Trophoblast cell (in vitro differentiated cells and primary cell): ENCODE data around the gene ZNF860.
A peak's percentile ranks its signal among the peaks of the same experiment; 100 is the strongest.

Source experiments
- DNase-seq, 2 donors: peaks; one replicate each; pipeline ENCODE4 v3.0.0-alpha.2; 2016
- H2AFZ ChIP-seq: 2 replicates; pipeline ENCODE4 v1.6.1; 2013; ENCODE audit warnings: low read length, moderate library complexity, mild to moderate bottlenecking; ENCODE audit not compliant: insufficient read depth, poor library complexity
- H2AK5ac ChIP-seq: 2 replicates; pipeline ENCODE4 v1.6.1; 2013; ENCODE audit warnings: mild to moderate bottlenecking, low read length
- H2BK120ac ChIP-seq: 2 replicates; pipeline ENCODE4 v1.6.1; 2013; ENCODE audit warnings: low read length, mild to moderate bottlenecking, moderate library complexity; ENCODE audit not compliant: insufficient read depth, poor library complexity
- H2BK12ac ChIP-seq: 2 replicates; pipeline ENCODE4 v1.6.1; 2013; ENCODE audit warnings: mild to moderate bottlenecking, low read length, moderate library complexity
- H2BK5ac ChIP-seq: 2 replicates; pipeline ENCODE4 v1.6.1; 2013; ENCODE audit warnings: low read length, low read depth, moderate library complexity, mild to moderate bottlenecking; ENCODE audit not compliant: poor library complexity
- H3K14ac ChIP-seq: 2 replicates; pipeline ENCODE4 v1.6.1; 2013; ENCODE audit warnings: mild to moderate bottlenecking, low read length
- H3K18ac ChIP-seq: 2 replicates; pipeline ENCODE4 v1.6.1; 2013; ENCODE audit warnings: mild to moderate bottlenecking, low read length
- H3K23ac ChIP-seq: 2 replicates; pipeline ENCODE4 v1.6.1; 2013; ENCODE audit warnings: low read length
- H3K27ac ChIP-seq: 2 replicates; pipeline ENCODE4 v1.5.1; 2013; ENCODE audit warnings: low read depth, mild to moderate bottlenecking, inconsistent platforms, low read length, moderate library complexity
- H3K27me3 ChIP-seq: 2 replicates; pipeline ENCODE4 v1.6.1; 2013; ENCODE audit warnings: inconsistent platforms, mild to moderate bottlenecking, low read length, moderate library complexity; ENCODE audit not compliant: insufficient read depth
- H3K36me3 ChIP-seq, 2 experiments: 1 replicate in 1 of 2; 2 replicates in 1 of 2; pipeline ENCODE4 v1.6.1; 2013; ENCODE audit warnings: low read length in 2 of 2, mild to moderate bottlenecking in 2 of 2, moderate library complexity in 1 of 2; ENCODE audit not compliant: insufficient read depth in 2 of 2, control insufficient read depth in 1 of 2
- H3K4ac ChIP-seq: 2 replicates; pipeline ENCODE4 v1.6.1; 2013; ENCODE audit warnings: low read depth, mild to moderate bottlenecking, low read length, moderate library complexity
- H3K4me1 ChIP-seq, 2 experiments: 1 replicate in 1 of 2; 2 replicates in 1 of 2; pipeline ENCODE4 v1.6.1; 2013; ENCODE audit warnings: low read length in 2 of 2, mild to moderate bottlenecking in 2 of 2, moderate library complexity in 1 of 2; ENCODE audit not compliant: insufficient read depth in 2 of 2, control insufficient read depth in 1 of 2
- H3K4me2 ChIP-seq: 2 replicates; pipeline ENCODE4 v1.6.1; 2013; ENCODE audit warnings: inconsistent platforms, mild to moderate bottlenecking, low read length, moderate library complexity
- H3K4me3 ChIP-seq: 2 replicates; pipeline ENCODE4 v1.5.1; 2013; ENCODE audit warnings: mild to moderate bottlenecking, low read depth, low read length, inconsistent platforms
- H3K79me1 ChIP-seq: one replicate; pipeline ENCODE4 v1.6.1; 2013; ENCODE audit warnings: low read length
- H3K79me2 ChIP-seq: 2 replicates; pipeline ENCODE4 v1.6.1; 2013; ENCODE audit warnings: low read length, mild to moderate bottlenecking; ENCODE audit not compliant: control insufficient read depth, insufficient read depth, poor library complexity
- H3K9ac ChIP-seq: 2 replicates; pipeline ENCODE4 v1.6.1; 2013; ENCODE audit warnings: mild to moderate bottlenecking, low read length
- H3K9me3 ChIP-seq: 2 replicates; pipeline ENCODE4 v1.6.1; 2013; ENCODE audit warnings: low read depth, mild to moderate bottlenecking, control low read depth, inconsistent platforms, low read length; ENCODE audit not compliant: insufficient read depth
- H4K12ac ChIP-seq: 2 replicates; pipeline ENCODE4 v1.6.1; 2013; ENCODE audit warnings: low read depth, mild to moderate bottlenecking, low read length, moderate library complexity
- H4K8ac ChIP-seq: 2 replicates; pipeline ENCODE4 v1.6.1; 2013; ENCODE audit warnings: low read depth, mild to moderate bottlenecking, low read length, moderate library complexity
- H4K91ac ChIP-seq: one replicate; pipeline ENCODE4 v1.6.1; 2013; ENCODE audit warnings: low read depth, mild to moderate bottlenecking, low read length, moderate library complexity
- WGBS: extraction: QIAGEN DNeasy Blood & Tissue Kit; methylation state at CpG from one replicate; pipeline ENCODE4 v1.1.7; 2013; ENCODE audit warnings: missing lambda C conversion rate; ENCODE audit not compliant: insufficient read length, insufficient coverage; ENCODE audit errors: extremely low coverage; 5-methylcytosine and 5-hydroxymethylcytosine counted together

Gene ZNF860

DNA sequence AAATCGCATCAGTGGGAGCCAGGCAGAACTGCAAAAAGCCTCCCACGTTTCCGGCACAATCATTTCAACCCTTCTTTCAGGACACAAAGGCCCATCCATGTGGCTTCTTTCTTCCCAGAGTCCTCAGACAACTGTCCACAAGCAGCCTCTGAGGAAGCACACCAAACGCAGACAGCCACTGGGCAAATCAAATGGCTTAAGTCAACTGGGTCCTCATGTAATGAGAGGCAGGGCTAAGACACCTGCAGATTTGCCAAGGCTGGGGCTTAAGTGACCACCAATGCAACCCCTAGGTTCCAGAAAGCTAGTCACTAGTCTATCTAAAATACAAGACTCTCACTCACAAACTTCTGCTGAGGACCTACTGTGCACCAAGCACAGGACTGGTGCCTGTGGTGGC, 8.5 kb upstream of the ZNF860 start:
- peaks cover 12% of the 10 kb centered on the region for H3K79me2 ChIP-seq
- no peak overlapping the region for H3K14ac ChIP-seq
- WGBS = no CpG with 5 or more reads among the region's 4 CpGs

DNA sequence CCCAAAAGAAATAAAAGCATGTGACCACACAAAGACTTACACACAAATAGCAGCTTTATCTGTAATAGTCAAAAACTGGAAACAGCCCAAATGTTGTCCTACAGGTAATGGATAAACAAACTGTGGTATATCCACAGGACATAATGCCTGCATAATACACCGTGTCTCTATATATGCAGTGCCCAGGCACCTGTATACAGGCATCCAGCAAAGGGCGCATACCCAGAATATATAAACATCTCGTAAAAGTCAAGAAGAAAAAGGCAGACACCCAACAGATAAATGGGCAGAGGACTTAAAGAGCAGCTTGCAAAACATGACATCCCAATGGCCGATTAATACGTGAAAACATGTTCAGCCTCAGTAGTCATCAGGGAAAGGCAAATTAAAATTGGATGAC, 7.7 kb upstream of the ZNF860 start:
- H2BK12ac ChIP-seq = no peak overlapping the region
- no peak overlapping the region for H2BK5ac ChIP-seq
- H3K4me3 ChIP-seq = no peak overlapping the region
- no peak overlapping the region for H2AK5ac ChIP-seq
- H3K36me3 ChIP-seq = no peaks in the 10 kb centered on the region
- no peak overlapping the region for H4K8ac ChIP-seq
- H3K9ac ChIP-seq = no peak overlapping the region
- H2AFZ ChIP-seq = no peak overlapping the region
- no peaks in the 10 kb centered on the region for H3K27me3 ChIP-seq
- H3K79me2 ChIP-seq = peaks cover 12% of the 10 kb centered on the region
- H3K27ac ChIP-seq = no peak overlapping the region
- no CpG with 5 or more reads among the region's 5 CpGs for WGBS
- H3K14ac ChIP-seq = no peak overlapping the region
- H3K9me3 ChIP-seq = no peaks in the 10 kb centered on the region
- no peak overlapping the region for H4K91ac ChIP-seq
- peaks cover 5% of the 10 kb centered on the region for H3K79me1 ChIP-seq
- no peak for DNase-seq
- no peak overlapping the region for H2BK120ac ChIP-seq
- H3K4me1 ChIP-seq = peaks cover 14 to 23% of the 10 kb centered on the region in 2 experiments
- H3K23ac ChIP-seq = no peak overlapping the region
- H3K4me2 ChIP-seq = no peak overlapping the region
- H3K18ac ChIP-seq = no peak overlapping the region
- H4K12ac ChIP-seq = no peak overlapping the region
- peak overlapping the region; percentile 54 for H3K4ac ChIP-seq

More for the DNA sequence above, 8.5 kb upstream of the ZNF860 start:
- Histone ChIP-seq H3K18ac (peak overlapping the region; percentile 81), H3K9ac (no peak overlapping the region), H3K79me1 (peaks cover 5% of the 10 kb centered on the region), H3K4me3 (no peak overlapping the region), H3K23ac (no peak overlapping the region), H4K91ac (no peak overlapping the region), H4K12ac (no peak overlapping the region), H3K4me2 (no peak overlapping the region), H3K4me1 (peaks cover 14 to 23% of the 10 kb centered on the region in 2 experiments), H2AFZ (no peak overlapping the region), H3K9me3 (no peaks in the 10 kb centered on the region), H2BK12ac (peak overlapping the region; percentile 24), H2BK120ac (no peak overlapping the region), H3K36me3 (no peaks in the 10 kb centered on the region), H3K27me3 (no peaks in the 10 kb centered on the region), H3K27ac (no peak overlapping the region), H4K8ac (peak overlapping the region; percentile 44), H2AK5ac (no peak overlapping the region), H2BK5ac (no peak overlapping the region), H3K4ac (peak overlapping the region; percentile 87)
- DNase-seq = no peak

GRCh38 chr3:31974471-31974870, 7.1 kb upstream of the ZNF860 start:
- no peak overlapping the region for H4K91ac ChIP-seq
- no peaks in the 10 kb centered on the region for H3K27me3 ChIP-seq
- no peak overlapping the region for H3K23ac ChIP-seq
- H4K12ac ChIP-seq = no peak overlapping the region
- DNase-seq = no peak
- no peak overlapping the region for H3K18ac ChIP-seq
- no CpG with 5 or more reads among the region's 5 CpGs for WGBS
- H2AK5ac ChIP-seq = no peak overlapping the region
- H2BK12ac ChIP-seq = no peak overlapping the region
- H2BK120ac ChIP-seq = no peak overlapping the region
- no peak overlapping the region for H3K9ac ChIP-seq
- no peak overlapping the region for H3K27ac ChIP-seq
- H3K4me2 ChIP-seq = no peak overlapping the region
- peaks cover 9 to 19% of the 10 kb centered on the region in 2 experiments for H3K4me1 ChIP-seq
- no peak overlapping the region for H4K8ac ChIP-seq
- H3K36me3 ChIP-seq = no peaks in the 10 kb centered on the region
- H2AFZ ChIP-seq = no peak overlapping the region
- H2BK5ac ChIP-seq = no peak overlapping the region
- H3K14ac ChIP-seq = no peak overlapping the region
- H3K79me1 ChIP-seq = peaks cover under 1% of the 10 kb centered on the region
- H3K4ac ChIP-seq = no peak overlapping the region
- H3K9me3 ChIP-seq = no peaks in the 10 kb centered on the region
- no peak overlapping the region for H3K4me3 ChIP-seq
- H3K79me2 ChIP-seq = peaks cover 10% of the 10 kb centered on the region

DNA sequence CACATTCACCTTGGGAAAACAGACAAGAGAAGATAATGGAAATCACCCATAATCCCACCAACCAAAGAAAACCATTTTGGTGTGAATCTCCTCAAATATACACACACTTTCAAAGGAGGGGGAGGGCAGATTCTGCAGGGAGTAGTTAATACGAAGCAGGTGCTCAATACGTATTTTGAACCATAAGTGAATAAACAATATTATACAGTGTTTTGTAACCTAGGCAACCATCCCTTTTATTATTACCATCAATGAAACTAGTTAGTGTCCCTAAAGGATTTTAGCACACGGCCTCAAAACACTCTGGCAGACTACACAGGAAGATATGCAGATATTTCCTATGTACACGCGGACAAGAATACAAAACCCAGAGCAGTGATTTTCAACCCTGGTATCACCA, 6.6 kb upstream of the ZNF860 start:
- H3K14ac ChIP-seq = no peak overlapping the region
- H2AFZ ChIP-seq = no peak overlapping the region
- no peak overlapping the region for H4K91ac ChIP-seq
- no peak for DNase-seq
- H3K18ac ChIP-seq = no peak overlapping the region
- H3K27me3 ChIP-seq = no peaks in the 10 kb centered on the region
- H3K27ac ChIP-seq = no peak overlapping the region
- H4K12ac ChIP-seq = no peak overlapping the region
- H3K36me3 ChIP-seq = no peaks in the 10 kb centered on the region
- WGBS = no CpG with 5 or more reads among the region's 5 CpGs
- peaks cover 12% of the 10 kb centered on the region for H3K79me2 ChIP-seq
- H3K23ac ChIP-seq = no peak overlapping the region
- no peak overlapping the region for H2BK12ac ChIP-seq
- no peak overlapping the region for H3K9ac ChIP-seq
- H3K4me1 ChIP-seq = peaks cover 8 to 18% of the 10 kb centered on the region in 2 experiments
- H3K9me3 ChIP-seq = no peaks in the 10 kb centered on the region
- H3K4ac ChIP-seq = no peak overlapping the region
- no peak overlapping the region for H4K8ac ChIP-seq
- no peak overlapping the region for H3K4me2 ChIP-seq
- H3K79me1 ChIP-seq = no peaks in the 10 kb centered on the region
- H2BK120ac ChIP-seq = no peak overlapping the region
- no peak overlapping the region for H2BK5ac ChIP-seq
- H3K4me3 ChIP-seq = no peak overlapping the region
- no peak overlapping the region for H2AK5ac ChIP-seq
